Activated CD4-positive, alpha-beta T cell treated with anti-CD3 and anti-CD28 coated beads, Interleukin-2, amount 10 ng/mL, durations not matched to agents 24 days and 14 days (primary cell): ENCODE results near the gene CCDC141. TPM values are rescaled to one million over a fixed set of nuclear protein-coding genes. Genes with fewer than 3 reads are reported as not detected.

Experiments used
- DNase-seq: peaks from one replicate; pipeline ENCODE4 v3.0.0; 2022
- H3K27ac Mint-ChIP-seq: one replicate; pipeline ENCODE4 v1.8.0; 2022; ENCODE audit warnings: mild to moderate bottlenecking, mixed read lengths
- H3K27me3 Mint-ChIP-seq: one replicate; pipeline ENCODE4 v1.8.0; 2022; ENCODE audit warnings: mixed read lengths
- H3K36me3 Mint-ChIP-seq: one replicate; pipeline ENCODE4 v1.8.0; 2022; ENCODE audit warnings: low read depth, mild to moderate bottlenecking, mixed read lengths
- H3K4me1 Mint-ChIP-seq: one replicate; pipeline ENCODE4 v1.8.0; 2021; ENCODE audit warnings: mixed read lengths
- H3K4me3 Mint-ChIP-seq: one replicate; pipeline ENCODE4 v1.8.0; 2022; ENCODE audit warnings: mild to moderate bottlenecking, moderate library complexity, mixed read lengths
- H3K9me3 Mint-ChIP-seq: one replicate; pipeline ENCODE4 v1.8.0; 2021; ENCODE audit warnings: mixed read lengths
- intact Hi-C: fragments of 100-400 bp; cut with micrococcal nuclease; formaldehyde crosslinking; loops from one replicate; pipeline ENCODE4 v1.15.1; 2023
- total RNA-seq: library from RNA; stranded (reverse); gene quantifications from 2 replicates; pipeline ENCODE4 v1.2.3, GENCODE V29; 2022

Gene CCDC141
- total RNA-seq, 1 donor from 2014 or later, result 2.5 TPM

- Mint-ChIP-seq H3K36me3 (no peaks in the 10 kb centered on the region), H3K4me3 (no peak overlapping the region), H3K9me3 (no peaks in the 10 kb centered on the region), H3K27me3 (no peaks in the 10 kb centered on the region), H3K27ac (no peak overlapping the region), H3K4me1 (peaks cover 21% of the 10 kb centered on the region)
- DNase-seq, result no peak
- intact Hi-C loops, result loop anchor here (5.0 kb wide), 1 partner anchor 158 kb away; no protein-coding TSS in a partner anchor
These were observed 175.3 kb downstream of the CCDC141 start for GRCh38 chr2:178874529-178875240.

- Mint-ChIP-seq H3K4me3 (no peak overlapping the region), H3K27me3 (no peaks in the 10 kb centered on the region), H3K36me3 (no peaks in the 10 kb centered on the region), H3K9me3 (no peaks in the 10 kb centered on the region), H3K4me1 (peaks cover 21% of the 10 kb centered on the region), H3K27ac (no peak overlapping the region)
- DNase-seq, result no peak
- intact Hi-C loops, result loop anchor here (5.0 kb wide), 1 partner anchor 158 kb away; no protein-coding TSS in a partner anchor
These were observed 176.0 kb downstream of the CCDC141 start for GRCh38 chr2:178873912-178874311.

- DNase-seq, result peak; percentile 79
- Mint-ChIP-seq H3K27me3 (no peaks in the 10 kb centered on the region), H3K4me1 (peaks cover 21% of the 10 kb centered on the region), H3K27ac (peak overlapping the region; percentile 72), H3K36me3 (peaks cover 1% of the 10 kb centered on the region), H3K4me3 (no peak overlapping the region), H3K9me3 (no peaks in the 10 kb centered on the region)
- intact Hi-C loops, result loop anchor here (2.0 to 5.0 kb wide), 2 partner anchors 161 to 341 kb away; no protein-coding TSS in a partner anchor
These were observed 178.4 kb downstream of the CCDC141 start for GRCh38 chr2:178871536-178871935.

- H3K27ac Mint-ChIP-seq, result no peak overlapping the region
- H3K36me3 Mint-ChIP-seq, result peaks cover 1% of the 10 kb centered on the region
- intact Hi-C loops, result loop anchor here (2.0 to 5.0 kb wide), 2 partner anchors 162 to 340 kb away; no protein-coding TSS in a partner anchor
These were observed 179.2 kb downstream of the CCDC141 start for GRCh38 chr2:178870703-178871102.

GRCh38 chr2:178865999-178866398 lies 183.9 kb downstream of the CCDC141 start:
- no peak overlapping the region for H3K27ac Mint-ChIP-seq
- H3K27me3 Mint-ChIP-seq, result no peaks in the 10 kb centered on the region
- H3K4me1 Mint-ChIP-seq, result peaks cover 12% of the 10 kb centered on the region
- no peak for DNase-seq
- peaks cover 6% of the 10 kb centered on the region for H3K36me3 Mint-ChIP-seq
- H3K9me3 Mint-ChIP-seq, result no peaks in the 10 kb centered on the region
- intact Hi-C loops, result no loop called here
- no peak overlapping the region for H3K4me3 Mint-ChIP-seq

More at GRCh38 chr2:178870703-178871102, 179.2 kb downstream of the CCDC141 start:
- peaks cover 21% of the 10 kb centered on the region for H3K4me1 Mint-ChIP-seq
- DNase-seq, result peak; percentile 56
- no peaks in the 10 kb centered on the region for H3K9me3 Mint-ChIP-seq
- H3K27me3 Mint-ChIP-seq, result no peaks in the 10 kb centered on the region
- no peak overlapping the region for H3K4me3 Mint-ChIP-seq

GRCh38 chr2:178865146-178865936 lies 184.6 kb downstream of the CCDC141 start:
- intact Hi-C loops, result no loop called here
- Mint-ChIP-seq H3K4me1 (peaks cover 6% of the 10 kb centered on the region), H3K9me3 (no peaks in the 10 kb centered on the region), H3K27ac (no peak overlapping the region), H3K4me3 (no peak overlapping the region), H3K36me3 (peaks cover 6% of the 10 kb centered on the region), H3K27me3 (no peaks in the 10 kb centered on the region)
- no peak for DNase-seq

- DNase-seq, result no peak
- no peak overlapping the region for H3K27ac Mint-ChIP-seq
- peaks cover 6% of the 10 kb centered on the region for H3K36me3 Mint-ChIP-seq
- no peak overlapping the region for H3K4me3 Mint-ChIP-seq
- H3K4me1 Mint-ChIP-seq, result peaks cover 4% of the 10 kb centered on the region
- no peaks in the 10 kb centered on the region for H3K9me3 Mint-ChIP-seq
- intact Hi-C loops, result no loop called here
- no peaks in the 10 kb centered on the region for H3K27me3 Mint-ChIP-seq
These were observed 185.9 kb downstream of the CCDC141 start for GRCh38 chr2:178863856-178864620.

- Mint-ChIP-seq H3K4me1 (peaks cover 4% of the 10 kb centered on the region), H3K27ac (no peak overlapping the region), H3K9me3 (no peaks in the 10 kb centered on the region), H3K4me3 (no peak overlapping the region), H3K36me3 (peaks cover 5% of the 10 kb centered on the region), H3K27me3 (no peaks in the 10 kb centered on the region)
- no peak for DNase-seq
- intact Hi-C loops, result no loop called here
These were observed 186.6 kb downstream of the CCDC141 start for GRCh38 chr2:178863130-178863855.

- peaks cover 5% of the 10 kb centered on the region for H3K36me3 Mint-ChIP-seq
- no peak for DNase-seq
- H3K4me3 Mint-ChIP-seq, result no peak overlapping the region
- H3K27ac Mint-ChIP-seq, result no peak overlapping the region
- H3K27me3 Mint-ChIP-seq, result no peaks in the 10 kb centered on the region
- H3K4me1 Mint-ChIP-seq, result peaks cover 4% of the 10 kb centered on the region
- intact Hi-C loops, result no loop called here
- H3K9me3 Mint-ChIP-seq, result no peaks in the 10 kb centered on the region
These were observed 189.4 kb downstream of the CCDC141 start for GRCh38 chr2:178860551-178860950.

GRCh38 chr2:178859730-178860129 lies 190.2 kb downstream of the CCDC141 start:
- no peak for DNase-seq
- Mint-ChIP-seq H3K4me1 (peaks cover 2% of the 10 kb centered on the region), H3K27me3 (no peaks in the 10 kb centered on the region), H3K36me3 (peaks cover 3% of the 10 kb centered on the region), H3K4me3 (no peak overlapping the region), H3K27ac (no peak overlapping the region), H3K9me3 (no peaks in the 10 kb centered on the region)
- intact Hi-C loops, result no loop called here

- no peaks in the 10 kb centered on the region for H3K9me3 Mint-ChIP-seq
- intact Hi-C loops, result no loop called here
- no peak overlapping the region for H3K4me3 Mint-ChIP-seq
- H3K27me3 Mint-ChIP-seq, result no peaks in the 10 kb centered on the region
- H3K4me1 Mint-ChIP-seq, result peaks cover 2% of the 10 kb centered on the region
- no peak overlapping the region for H3K27ac Mint-ChIP-seq
- H3K36me3 Mint-ChIP-seq, result no peaks in the 10 kb centered on the region
- DNase-seq, result no peak
These were observed 190.9 kb downstream of the CCDC141 start for GRCh38 chr2:178858896-178859625.

- no peak for DNase-seq
- no peaks in the 10 kb centered on the region for H3K36me3 Mint-ChIP-seq
- H3K27me3 Mint-ChIP-seq, result no peaks in the 10 kb centered on the region
- intact Hi-C loops, result no loop called here
- H3K9me3 Mint-ChIP-seq, result no peaks in the 10 kb centered on the region
- no peak overlapping the region for H3K27ac Mint-ChIP-seq
- no peaks in the 10 kb centered on the region for H3K4me1 Mint-ChIP-seq
- no peak overlapping the region for H3K4me3 Mint-ChIP-seq
These were observed 194.8 kb downstream of the CCDC141 start for GRCh38 chr2:178855151-178855550.

GRCh38 chr2:178848335-178848734 lies 201.6 kb downstream of the CCDC141 start:
- Mint-ChIP-seq H3K27me3 (no peaks in the 10 kb centered on the region), H3K4me3 (no peak overlapping the region), H3K27ac (no peak overlapping the region), H3K36me3 (no peaks in the 10 kb centered on the region), H3K4me1 (no peaks in the 10 kb centered on the region), H3K9me3 (no peaks in the 10 kb centered on the region)
- DNase-seq, result no peak
- intact Hi-C loops, result no loop called here
